Renal cortical epithelial cell (primary cell): ENCODE data around the gene KCND3. TPM values are rescaled to one million over a fixed set of nuclear protein-coding genes. Genes with fewer than 3 reads are reported as not detected.
A peak's percentile ranks its signal among the peaks of the same experiment; 100 is the strongest.

ENCODE experiments used
- DNase-seq: peaks from one replicate; pipeline ENCODE4 v3.0.0-alpha.2; 2011; ENCODE audit warnings: low read depth
- total RNA-seq: library from RNA; depleted of rRNA; stranded (reverse); fragments of >200 nt; gene quantifications from 2 replicates; pipeline ENCODE4 v1.2.3, GENCODE V29; 2014

The KCND3 gene
- total RNA-seq, 1 donor from 2014 or later: 0.30 TPM

GRCh38 chr1:111778066-111778465 lies 211.4 kb downstream of the KCND3 start:
- no peak for DNase-seq

GRCh38 chr1:111777301-111777700 lies 212.2 kb downstream of the KCND3 start:
- DNase-seq: no peak

DNA sequence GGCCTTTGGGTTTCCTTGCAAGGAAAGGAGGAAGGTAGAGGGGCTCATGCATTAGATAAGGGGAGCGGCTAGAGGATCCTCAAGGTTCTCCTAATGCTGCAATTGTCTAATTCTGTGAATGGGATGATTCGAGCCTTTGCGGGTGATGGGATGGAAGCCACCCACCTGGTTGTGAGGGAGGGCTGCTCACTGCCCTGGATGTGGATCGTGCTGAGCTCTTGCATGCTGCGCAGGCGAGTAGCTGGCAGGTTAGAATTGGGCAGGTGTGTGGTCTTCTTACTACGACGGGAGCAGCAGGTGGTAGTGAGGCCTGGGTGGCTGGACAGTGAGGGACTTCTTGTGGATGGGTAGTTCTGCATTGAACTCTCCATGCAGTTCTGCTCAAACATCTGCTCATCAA lies 212.6 kb downstream of the KCND3 start:
- no peak for DNase-seq

GRCh38 chr1:111776391-111776790 lies 213.1 kb downstream of the KCND3 start:
- DNase-seq: no peak

GRCh38 chr1:111775966-111776365 lies 213.5 kb downstream of the KCND3 start:
- DNase-seq: no peak

DNA sequence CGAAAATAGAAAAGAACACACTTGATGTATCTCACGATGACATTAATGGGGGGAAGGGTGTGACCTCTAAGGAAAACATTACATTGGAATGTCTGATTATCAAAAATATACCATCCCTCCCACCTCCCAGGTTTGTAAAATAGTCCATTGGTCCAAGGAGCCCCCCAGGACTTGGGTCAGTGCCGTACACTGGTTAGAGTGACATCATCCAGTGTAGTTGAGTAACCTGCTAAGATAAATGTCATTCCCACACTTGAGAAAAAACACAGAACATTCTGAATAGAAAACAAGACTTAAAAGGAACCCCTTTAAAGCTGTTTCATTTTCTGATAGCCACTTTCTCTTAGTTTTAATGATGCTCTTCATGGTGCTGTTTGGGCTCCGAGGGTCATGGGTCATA lies 218.6 kb downstream of the KCND3 start:
- no peak for DNase-seq

- DNase-seq: peak; percentile 77
Measured at GRCh38 chr1:111769517-111770146, 219.8 kb downstream of the KCND3 start.

- DNase-seq: no peak
Measured at GRCh38 chr1:111768625-111769024, 220.8 kb downstream of the KCND3 start.

- no peak for DNase-seq
Measured at GRCh38 chr1:111768023-111768422, 221.4 kb downstream of the KCND3 start.

GRCh38 chr1:111762332-111762731 lies 227.1 kb downstream of the KCND3 start:
- DNase-seq: no peak

DNA sequence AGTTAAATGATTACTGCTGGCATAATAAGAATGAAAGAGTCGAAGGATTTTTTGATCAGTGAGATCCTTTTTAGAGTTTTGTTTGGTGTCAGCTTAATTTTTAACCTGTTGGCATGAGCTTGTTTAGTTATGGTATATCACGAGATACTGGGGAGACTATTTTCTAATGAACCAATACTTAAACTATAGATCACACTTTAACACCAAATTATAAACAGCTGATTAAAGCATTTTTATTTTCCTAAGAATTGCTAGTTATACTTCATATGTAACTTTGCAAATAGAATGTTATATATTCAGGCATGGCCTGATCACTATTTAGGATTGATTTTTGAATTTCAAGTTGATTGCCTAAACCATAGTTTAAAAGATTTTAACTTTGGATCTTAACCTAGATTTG lies 227.8 kb downstream of the KCND3 start:
- no peak for DNase-seq

- no peak for DNase-seq
Measured at GRCh38 chr1:111758373-111758772, 231.1 kb downstream of the KCND3 start.

DNA sequence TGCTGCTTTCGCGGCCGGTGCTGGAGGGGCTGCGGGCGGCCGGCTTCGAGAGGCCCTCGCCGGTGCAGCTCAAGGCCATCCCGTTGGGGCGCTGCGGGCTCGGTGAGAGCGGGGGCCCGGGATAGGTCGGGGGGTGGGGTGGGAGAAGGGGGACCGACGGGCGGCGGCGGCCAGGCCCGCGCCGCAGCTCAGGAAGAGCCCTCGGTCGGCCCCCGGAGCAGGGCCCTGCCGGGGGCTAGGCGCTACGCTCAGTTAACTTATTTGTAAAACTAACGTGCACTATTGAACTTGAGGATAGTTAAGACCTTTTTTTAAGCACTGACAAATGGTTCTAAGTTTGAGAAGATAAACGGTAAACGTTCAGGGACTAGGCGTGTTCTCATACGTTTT lies 233.3 kb downstream of the KCND3 start:
- DNase-seq: no peak

DNA sequence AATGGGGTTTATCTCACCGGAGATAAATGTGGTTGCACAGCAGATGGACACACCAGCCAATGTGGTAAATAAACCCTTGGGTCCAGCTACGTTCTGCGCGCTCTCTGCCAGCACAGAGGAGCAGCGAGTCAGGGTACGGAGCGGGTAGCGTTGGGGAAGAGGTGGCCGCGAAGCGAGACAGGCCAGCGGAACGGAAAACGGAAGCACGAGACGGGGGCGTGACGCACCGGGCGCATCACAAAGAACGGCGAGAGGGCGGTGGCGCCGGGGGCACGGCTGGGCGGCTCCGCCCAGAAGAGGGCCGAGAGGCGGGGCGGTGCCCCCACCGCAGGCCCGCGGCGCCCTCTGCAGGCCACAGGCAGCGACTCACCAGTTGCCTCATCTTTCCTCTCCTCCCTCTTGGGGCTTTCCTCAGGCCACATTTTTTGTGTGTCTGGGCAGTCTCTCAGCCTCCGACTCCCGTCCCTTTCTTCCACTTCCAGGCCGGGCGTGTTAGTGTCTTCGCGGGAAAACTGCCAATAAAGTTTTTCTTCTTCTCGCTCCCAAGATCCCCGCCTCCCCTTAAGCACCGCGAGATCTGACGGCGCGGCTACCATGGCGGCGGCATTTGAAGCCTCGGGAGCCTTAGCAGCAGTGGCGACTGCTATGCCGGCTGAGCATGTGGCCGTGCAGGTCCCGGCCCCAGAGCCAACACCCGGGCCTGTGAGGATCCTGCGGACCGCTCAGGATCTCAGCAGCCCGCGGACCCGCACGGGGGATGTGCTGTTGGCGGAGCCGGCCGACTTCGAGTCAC lies 233.9 kb downstream of the KCND3 start, which contains the start of gene DDX20:
DDX20 (plus strand) TSS at position 571 of the 793 bp plus-strand sequence; CDS start at position 595, 24 bp downstream.
- peak; percentile 95 for DNase-seq

DNA sequence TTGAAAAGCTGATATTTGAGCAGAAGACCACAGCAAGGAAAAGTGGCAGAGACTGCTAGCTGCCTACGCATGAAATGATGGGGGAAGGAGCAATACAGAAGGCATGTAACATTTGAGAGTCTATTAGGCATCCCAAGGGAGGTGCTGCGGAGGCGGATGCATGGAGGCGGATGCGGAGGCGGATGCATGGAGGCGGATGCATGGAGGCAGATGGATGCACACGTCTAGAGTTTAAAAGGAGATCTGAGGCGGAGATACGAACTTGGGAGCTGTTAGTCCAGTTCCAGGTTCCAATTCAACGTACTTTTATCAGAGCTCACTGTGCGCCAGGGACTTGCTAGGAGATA lies 234.5 kb downstream of the KCND3 start:
- no peak for DNase-seq

DNA sequence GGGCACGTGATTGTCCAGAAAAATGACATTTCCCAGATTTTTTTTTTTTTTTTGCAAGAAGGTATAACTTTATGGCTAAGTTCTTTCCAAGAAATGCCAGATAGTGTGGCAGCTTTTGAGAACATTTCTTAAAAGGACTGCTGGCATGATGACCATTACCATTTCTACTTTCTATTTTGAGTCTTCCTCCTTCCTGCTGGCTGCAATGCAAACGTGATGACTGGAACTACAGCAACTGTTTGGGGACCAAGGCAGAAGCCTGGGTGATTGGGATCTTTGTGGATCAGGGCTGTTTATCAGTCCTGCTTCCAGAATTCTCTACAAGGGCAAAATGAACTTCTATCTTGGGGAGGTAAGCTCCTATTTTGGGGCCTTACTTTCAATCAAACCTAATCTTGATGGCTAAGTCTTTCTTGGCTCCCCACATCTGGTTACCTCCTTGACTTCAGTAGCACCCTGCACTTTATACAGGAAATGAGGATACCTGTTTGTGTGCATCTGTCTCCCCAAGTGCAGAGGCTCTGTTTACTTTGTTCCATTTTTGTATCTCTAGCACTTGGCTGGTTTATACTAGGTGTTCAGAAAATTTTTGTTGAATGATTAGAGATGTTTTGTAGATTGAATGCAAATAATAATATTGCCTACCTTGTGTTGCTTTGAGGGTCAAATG lies 237.4 kb downstream of the KCND3 start:
- no peak for DNase-seq

- no peak for DNase-seq
Measured at GRCh38 chr1:111750856-111751255, 238.6 kb downstream of the KCND3 start.

DNA sequence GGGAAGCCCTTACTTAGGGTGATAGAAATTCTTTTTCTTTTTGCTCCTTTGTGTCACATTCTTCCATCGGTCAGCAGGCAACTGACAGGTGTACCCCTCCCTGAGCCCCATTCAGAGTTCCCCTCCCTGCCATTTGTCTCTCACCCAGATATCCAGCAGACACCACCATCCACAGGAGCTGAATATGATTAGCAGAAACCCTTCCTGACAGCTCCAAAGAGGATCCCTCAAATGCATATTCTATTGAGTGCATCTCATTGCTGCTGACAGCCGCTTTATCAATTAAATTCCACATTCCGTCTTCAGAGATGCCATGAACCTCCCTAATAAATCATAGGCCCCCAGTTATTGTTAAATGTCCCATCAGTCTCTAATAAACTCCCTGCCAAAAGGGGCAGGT lies 239.8 kb downstream of the KCND3 start:
- no peak for DNase-seq

GRCh38 chr1:111747947-111748346 lies 241.5 kb downstream of the KCND3 start:
- no peak for DNase-seq

GRCh38 chr1:111747282-111747734 lies 242.2 kb downstream of the KCND3 start:
- DNase-seq: peak; percentile 65

- DNase-seq: no peak
Measured at GRCh38 chr1:111746614-111746999, 242.9 kb downstream of the KCND3 start.

GRCh38 chr1:111745675-111746613 lies 243.5 kb downstream of the KCND3 start:
- no peak for DNase-seq
